Naive thymus-derived CD4-positive, alpha-beta T cell (primary cell): ENCODE measurements around the gene SULF2. TPM values are rescaled to one million over a fixed set of nuclear protein-coding genes. Genes with fewer than 3 reads are reported as not detected.

Experiments
- ATAC-seq: fragments of 150-1000 bp; cut with Tn5 transposase; 2 replicates; pipeline ENCODE4 v1.10.0; 2021; ENCODE audit warnings: mild to moderate bottlenecking, moderate library complexity
- CTCF ChIA-PET: fragments of 350-600 bp; sonication (Branson Sonifier 250); formaldehyde crosslinking; loops from one replicate; lab custom pipeline; 2021; ENCODE audit warnings: antibody characterized with exemption; lab: Charles Lee
- POLR2A ChIA-PET: fragments of 350-600 bp; sonication (Branson Sonifier 250); formaldehyde crosslinking; loops from one replicate; lab custom pipeline; 2021; ENCODE audit warnings: antibody characterized with exemption, inconsistent platforms; lab: Charles Lee
- DNase-seq, 9 donors: peaks; one replicate each; pipeline versions ENCODE4 v3.0.0 to v3.0.0-alpha.2; 2020 to 2022; ENCODE audit warnings: mixed read lengths in 1 of 9
- H3K27ac ChIP-seq: one replicate; pipeline ENCODE4 v1.7.0; 2013; ENCODE audit warnings: mild to moderate bottlenecking, low read depth, low read length, moderate library complexity
- H3K27me3 ChIP-seq, 2 donors: one replicate each; pipeline ENCODE4 v1.7.0; 2013; ENCODE audit warnings: low read length in 2 of 2, mild to moderate bottlenecking in 2 of 2, moderate library complexity in 2 of 2; ENCODE audit not compliant: control insufficient read depth in 2 of 2, insufficient read depth in 2 of 2
- H3K36me3 ChIP-seq, 3 experiments: 1 replicate in 2 of 3; 2 replicates in 1 of 3; pipeline ENCODE4 v1.7.0; 2013; ENCODE audit warnings: low read length in 3 of 3, mild to moderate bottlenecking in 3 of 3, moderate library complexity in 1 of 3; ENCODE audit not compliant: insufficient read depth in 3 of 3, control insufficient read depth in 2 of 3
- H3K4me1 ChIP-seq, 2 donors: one replicate each; pipeline ENCODE4 v1.7.0; 2013; ENCODE audit warnings: low read length in 2 of 2, mild to moderate bottlenecking in 2 of 2, moderate library complexity in 1 of 2; ENCODE audit not compliant: control insufficient read depth in 2 of 2, insufficient read depth in 2 of 2
- H3K4me3 ChIP-seq: 2 replicates; pipeline ENCODE4 v1.7.0; 2013; ENCODE audit warnings: mild to moderate bottlenecking, low read length
- H3K9me3 ChIP-seq, 3 experiments: 1 replicate in 2 of 3; 2 replicates in 1 of 3; pipeline ENCODE4 v1.7.0; 2013; ENCODE audit warnings: low read length in 3 of 3; ENCODE audit not compliant: control insufficient read depth in 2 of 3
- H3K27ac Mint-ChIP-seq, 9 donors: one replicate each; pipeline ENCODE4 v1.8.0; 2020 to 2022; ENCODE audit warnings: mixed read lengths in 9 of 9, mild to moderate bottlenecking in 8 of 9, moderate library complexity in 5 of 9, inconsistent platforms in 2 of 9
- H3K27me3 Mint-ChIP-seq, 5 donors: one replicate each; pipeline ENCODE4 v1.8.0; 2021 to 2022; ENCODE audit warnings: mixed read lengths in 5 of 5, mild to moderate bottlenecking in 1 of 5
- H3K36me3 Mint-ChIP-seq, 5 donors: one replicate each; pipeline ENCODE4 v1.8.0; 2020 to 2022; ENCODE audit warnings: mixed read lengths in 5 of 5, mild to moderate bottlenecking in 3 of 5, inconsistent platforms in 1 of 5
- H3K4me1 Mint-ChIP-seq, 7 donors: one replicate each; pipeline ENCODE4 v1.8.0; 2020 to 2022; ENCODE audit warnings: mixed read lengths in 7 of 7, mild to moderate bottlenecking in 3 of 7, inconsistent platforms in 1 of 7
- H3K4me3 Mint-ChIP-seq, 10 donors: one replicate each; pipeline ENCODE4 v1.8.0; 2020 to 2022; ENCODE audit warnings: mild to moderate bottlenecking in 10 of 10, mixed read lengths in 10 of 10, moderate library complexity in 6 of 10, inconsistent platforms in 2 of 10
- H3K9me3 Mint-ChIP-seq, 11 donors: one replicate each; pipeline ENCODE4 v1.8.0; 2020 to 2022; ENCODE audit warnings: mixed read lengths in 11 of 11, mild to moderate bottlenecking in 4 of 11, inconsistent platforms in 1 of 11, moderate library complexity in 1 of 11
- intact Hi-C, 2 donors: fragments of 100-400 bp; cut with micrococcal nuclease; formaldehyde crosslinking; loops; one replicate each; pipeline ENCODE4 v1.15.1; 2023
- polyA plus RNA-seq, 2 donors: library from polyadenylated mRNA; unstranded; fragments of 300-500 nt; fragmentation: Illumina TruSeq; gene quantifications; one replicate each; pipeline ENCODE4 v1.2.3, GENCODE V29; 2021
- total RNA-seq, 6 experiments: library from RNA in 5 of 6; stranded (reverse) in 5 of 6; gene quantifications; 1 replicate in 5 of 6; 2 replicates in 1 of 6; pipeline ENCODE4 v1.2.3 and lab custom pipeline; 2021 to 2026

The SULF2 gene
- total and polyA plus RNA-seq, 7 experiments from 2014 or later: 0.43 to 133 (median 1.5) TPM

DNA sequence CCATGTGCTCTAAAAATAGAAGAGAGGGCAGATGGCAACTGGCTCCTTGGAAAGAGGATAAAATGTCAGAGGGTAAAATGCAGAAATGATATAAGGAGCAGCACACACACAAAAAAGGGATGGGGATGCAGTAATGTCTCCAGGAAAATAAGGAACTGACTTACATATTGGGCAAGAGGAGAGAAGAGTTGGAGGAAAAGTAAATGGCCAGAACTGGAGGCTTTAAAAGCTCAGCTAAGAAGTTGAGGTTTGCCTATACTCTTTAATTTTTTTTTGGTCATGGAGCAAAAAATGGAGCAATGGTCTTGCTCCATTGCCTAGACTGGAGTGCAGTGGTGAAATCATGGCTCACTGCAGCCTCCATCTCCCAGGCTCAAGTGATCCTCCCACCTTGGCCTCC lies 93.7 kb downstream of the SULF2 start:
- H3K27ac Mint-ChIP-seq: no peak overlapping the region
- peaks cover 0 to 29% (median 5%) of the 10 kb centered on the region in 11 donors for H3K9me3 Mint-ChIP-seq
- no peak overlapping the region for H3K27ac ChIP-seq
- POLR2A ChIA-PET: no interaction called here
- H3K27me3 Mint-ChIP-seq: peaks cover 4 to 11% (median 7%) of the 10 kb centered on the region in 5 donors
- peaks cover 4 to 13% (median 6%) of the 10 kb centered on the region in 7 donors for H3K4me1 Mint-ChIP-seq
- no peak overlapping the region for H3K4me3 ChIP-seq
- peaks cover 0 to 3% (median 0%) of the 10 kb centered on the region in 3 experiments for H3K9me3 ChIP-seq
- CTCF ChIA-PET: interaction anchor here (0.9 to 1.8 kb wide), 2 partner anchors 13 to 929 kb away, joined by 3 to 5 read pairs; no protein-coding TSS in a partner anchor
- ATAC-seq (no peak), DNase-seq (no peak)
- intact Hi-C loops: no loop called here
- H3K4me1 ChIP-seq: peaks cover 0 to 4% of the 10 kb centered on the region in 2 donors
- H3K27me3 ChIP-seq: no peaks in the 10 kb centered on the region
- no peak overlapping the region for H3K4me3 Mint-ChIP-seq
- no peaks in the 10 kb centered on the region for H3K36me3 Mint-ChIP-seq
- H3K36me3 ChIP-seq: no peaks in the 10 kb centered on the region

DNA sequence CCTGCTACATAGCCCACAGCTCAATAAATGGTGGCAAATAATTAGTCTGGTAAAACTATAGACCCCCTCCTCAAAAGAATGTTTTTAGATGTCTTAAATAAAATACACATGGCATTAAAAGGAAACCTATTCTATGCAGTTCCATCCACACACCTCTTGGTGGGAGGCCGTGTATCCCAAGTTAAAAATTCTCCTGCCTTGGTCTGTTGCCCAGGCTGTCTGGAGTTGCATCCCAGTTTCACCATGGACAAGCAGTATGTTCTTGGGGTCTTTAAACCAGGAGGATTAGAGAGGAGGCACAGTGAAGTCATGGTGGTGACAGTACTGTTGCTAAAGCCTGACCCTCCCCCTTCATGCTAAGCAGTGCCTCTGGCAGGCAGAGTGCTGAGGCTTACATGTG lies 95.5 kb downstream of the SULF2 start:
- no peaks in the 10 kb centered on the region for H3K27me3 ChIP-seq
- DNase-seq: no peak
- Mint-ChIP-seq H3K36me3 (no peaks in the 10 kb centered on the region), H3K9me3 (peaks cover 0 to 29% (median 5%) of the 10 kb centered on the region in 11 donors), H3K4me3 (no peak overlapping the region), H3K27ac (peak overlapping the region in 1 of 9 donors; percentile 76), H3K4me1 (peaks cover 0 to 1% (median 0%) of the 10 kb centered on the region in 7 donors), H3K27me3 (peaks cover 4 to 11% (median 7%) of the 10 kb centered on the region in 5 donors)
- ATAC-seq: no peak
- no peak overlapping the region for H3K4me3 ChIP-seq
- no peaks in the 10 kb centered on the region for H3K4me1 ChIP-seq
- CTCF ChIA-PET: no interaction called here
- peaks cover 0 to 3% (median 0%) of the 10 kb centered on the region in 3 experiments for H3K9me3 ChIP-seq
- no peak overlapping the region for H3K27ac ChIP-seq
- POLR2A ChIA-PET: no interaction called here
- H3K36me3 ChIP-seq: no peaks in the 10 kb centered on the region
- intact Hi-C loops: no loop called here

DNA sequence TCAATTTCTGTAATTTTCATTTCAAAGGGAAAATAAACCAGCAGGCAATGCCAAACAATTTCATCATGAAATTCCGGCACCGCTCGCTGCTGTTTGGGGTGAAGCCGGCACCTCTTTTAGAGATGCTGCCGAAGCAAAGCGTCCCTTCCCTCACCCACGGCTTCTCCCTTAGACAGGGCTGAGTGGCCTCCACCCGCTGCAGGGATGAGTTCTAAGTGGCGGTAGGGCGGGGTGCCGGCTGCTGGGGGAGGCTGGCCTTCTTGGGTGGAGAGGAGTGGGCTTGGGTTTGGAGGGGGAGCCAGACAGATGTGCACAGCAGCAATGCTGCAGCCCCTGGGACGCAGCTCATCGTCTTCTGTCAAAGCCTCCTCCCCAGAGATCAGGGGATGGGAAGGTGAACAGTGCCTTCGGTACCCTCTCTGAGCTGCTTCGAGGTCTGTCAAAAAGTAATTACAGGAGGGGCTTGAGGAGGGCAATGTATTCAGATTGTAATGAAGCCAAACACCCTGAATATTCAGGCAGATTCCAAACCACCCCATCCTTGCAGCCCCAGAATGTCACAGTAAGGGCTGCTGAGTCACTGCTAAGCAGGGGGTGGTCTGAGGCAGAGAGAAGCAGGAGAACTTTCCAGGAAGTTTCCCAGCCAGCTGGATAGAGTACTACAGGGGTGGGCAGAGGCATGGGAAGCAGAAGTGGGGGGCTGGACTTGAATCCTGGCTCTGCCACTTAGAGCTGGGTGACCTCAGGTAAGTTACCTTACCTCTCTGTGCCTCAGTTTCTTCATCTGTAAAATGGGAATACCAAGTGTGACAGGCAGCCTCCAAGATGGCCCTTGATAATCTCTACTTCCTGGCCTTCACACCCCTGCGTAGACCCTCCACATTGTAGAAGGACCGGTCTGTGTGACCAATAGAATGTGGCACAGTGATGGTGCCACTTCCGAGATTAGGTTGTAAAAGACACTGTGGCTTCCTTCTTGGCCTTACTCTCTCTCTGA lies 96.6 kb downstream of the SULF2 start:
- intact Hi-C loops: no loop called here
- H3K4me1 Mint-ChIP-seq: no peaks in the 10 kb centered on the region
- ATAC-seq (no peak), DNase-seq (no peak)
- H3K36me3 Mint-ChIP-seq: no peaks in the 10 kb centered on the region
- H3K4me3 ChIP-seq: no peak overlapping the region
- peaks cover 4 to 11% (median 7%) of the 10 kb centered on the region in 5 donors for H3K27me3 Mint-ChIP-seq
- H3K4me3 Mint-ChIP-seq: no peak overlapping the region
- H3K36me3 ChIP-seq: no peaks in the 10 kb centered on the region
- ChIA-PET POLR2A (no interaction called here), CTCF (no interaction called here)
- H3K9me3 Mint-ChIP-seq: peaks cover 0 to 29% (median 5%) of the 10 kb centered on the region in 11 donors
- no peaks in the 10 kb centered on the region for H3K4me1 ChIP-seq
- H3K27me3 ChIP-seq: no peaks in the 10 kb centered on the region
- H3K27ac Mint-ChIP-seq: no peak overlapping the region
- H3K27ac ChIP-seq: no peak overlapping the region
- peaks cover 0 to 3% (median 0%) of the 10 kb centered on the region in 3 experiments for H3K9me3 ChIP-seq

DNA sequence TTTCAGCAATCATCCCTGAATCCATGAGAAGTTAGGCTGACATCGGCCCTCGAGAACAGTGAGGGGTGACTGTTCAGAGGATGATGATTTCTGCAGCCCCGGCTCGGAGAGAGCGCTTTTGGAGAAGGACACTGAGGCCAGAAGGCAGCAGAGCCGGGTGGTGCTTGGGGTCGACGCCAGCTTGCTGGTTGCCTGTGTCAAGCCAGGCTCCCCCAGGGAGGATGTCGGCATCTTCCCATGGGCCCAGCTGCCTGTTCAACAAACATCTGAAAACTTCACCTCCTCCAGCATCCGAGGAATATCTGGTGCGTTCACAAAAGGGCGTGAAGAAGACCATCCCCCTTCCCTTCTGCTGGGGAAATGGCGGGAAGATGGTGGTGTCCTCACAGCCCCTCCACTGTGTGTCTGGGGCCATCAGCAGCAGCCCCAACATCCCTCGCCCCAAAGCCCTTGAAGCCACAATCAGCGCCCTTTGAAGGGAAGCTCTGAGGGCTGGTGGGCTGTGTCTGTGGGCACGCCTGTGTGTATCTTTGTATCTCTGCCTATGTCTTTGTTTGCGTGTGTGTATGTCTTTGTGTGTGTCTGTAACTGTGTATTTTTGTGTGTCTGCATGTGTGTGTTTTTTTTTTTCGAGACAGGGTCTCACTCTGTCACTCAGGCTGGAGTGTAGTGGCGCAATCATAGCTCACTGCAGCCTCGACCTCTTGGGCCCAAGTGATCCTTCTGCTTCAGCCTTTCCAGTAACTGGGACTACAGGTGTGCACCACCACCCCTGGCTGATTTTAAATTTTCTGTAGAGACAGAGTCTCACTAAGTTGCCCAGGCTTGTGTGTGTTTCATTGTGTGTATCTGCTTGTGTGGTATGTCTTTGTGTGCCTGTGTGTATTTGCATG lies 97.9 kb downstream of the SULF2 start:
- Mint-ChIP-seq H3K36me3 (no peaks in the 10 kb centered on the region), H3K4me1 (no peaks in the 10 kb centered on the region), H3K27ac (no peak overlapping the region), H3K27me3 (peaks cover 4 to 11% (median 7%) of the 10 kb centered on the region in 5 donors), H3K4me3 (no peak overlapping the region), H3K9me3 (peaks cover 0 to 24% (median 5%) of the 10 kb centered on the region in 11 donors)
- no peaks in the 10 kb centered on the region for H3K4me1 ChIP-seq
- no peak for DNase-seq
- no peak for ATAC-seq
- ChIA-PET POLR2A (no interaction called here), CTCF (no interaction called here)
- H3K4me3 ChIP-seq: no peak overlapping the region
- peaks cover 0 to 3% (median 0%) of the 10 kb centered on the region in 3 experiments for H3K9me3 ChIP-seq
- no peaks in the 10 kb centered on the region for H3K27me3 ChIP-seq
- H3K36me3 ChIP-seq: no peaks in the 10 kb centered on the region
- no peak overlapping the region for H3K27ac ChIP-seq
- intact Hi-C loops: no loop called here

DNA sequence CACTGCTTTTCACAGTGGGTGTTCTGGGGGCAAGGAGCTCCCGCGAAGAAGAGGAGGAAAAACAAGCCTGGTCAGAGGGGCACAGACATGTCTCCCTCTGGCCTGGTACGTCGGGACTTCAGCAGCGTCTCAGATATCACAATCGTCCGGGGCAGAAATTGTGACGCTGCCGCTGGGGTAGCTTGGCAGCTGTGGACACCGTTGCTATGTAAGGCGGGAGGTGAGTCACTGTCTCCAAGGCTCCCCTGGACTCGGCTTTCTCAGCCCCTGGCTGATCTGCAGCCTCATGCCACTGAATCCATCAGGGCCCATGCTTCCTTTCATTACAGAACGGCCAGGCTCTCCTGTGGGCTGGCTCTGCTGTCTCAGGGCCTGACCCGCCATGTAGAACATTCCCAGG lies 98.7 kb downstream of the SULF2 start:
- no peak for DNase-seq
- H3K36me3 Mint-ChIP-seq: no peaks in the 10 kb centered on the region
- intact Hi-C loops: no loop called here
- POLR2A ChIA-PET: no interaction called here
- Histone ChIP-seq H3K27ac (no peak overlapping the region), H3K4me1 (no peaks in the 10 kb centered on the region), H3K27me3 (no peaks in the 10 kb centered on the region), H3K36me3 (no peaks in the 10 kb centered on the region), H3K4me3 (no peak overlapping the region), H3K9me3 (peaks cover 0 to 3% (median 0%) of the 10 kb centered on the region in 3 experiments)
- H3K27ac Mint-ChIP-seq: no peak overlapping the region
- peaks cover 0 to 16% (median 5%) of the 10 kb centered on the region in 11 donors for H3K9me3 Mint-ChIP-seq
- H3K4me3 Mint-ChIP-seq: no peak overlapping the region
- no peak for ATAC-seq
- CTCF ChIA-PET: interaction anchor here (0.7 kb wide), 1 partner anchor 1261 kb away, joined by 3 read pairs; no protein-coding TSS in a partner anchor
- H3K27me3 Mint-ChIP-seq: peaks cover 4 to 10% (median 7%) of the 10 kb centered on the region in 5 donors
- H3K4me1 Mint-ChIP-seq: no peaks in the 10 kb centered on the region

DNA sequence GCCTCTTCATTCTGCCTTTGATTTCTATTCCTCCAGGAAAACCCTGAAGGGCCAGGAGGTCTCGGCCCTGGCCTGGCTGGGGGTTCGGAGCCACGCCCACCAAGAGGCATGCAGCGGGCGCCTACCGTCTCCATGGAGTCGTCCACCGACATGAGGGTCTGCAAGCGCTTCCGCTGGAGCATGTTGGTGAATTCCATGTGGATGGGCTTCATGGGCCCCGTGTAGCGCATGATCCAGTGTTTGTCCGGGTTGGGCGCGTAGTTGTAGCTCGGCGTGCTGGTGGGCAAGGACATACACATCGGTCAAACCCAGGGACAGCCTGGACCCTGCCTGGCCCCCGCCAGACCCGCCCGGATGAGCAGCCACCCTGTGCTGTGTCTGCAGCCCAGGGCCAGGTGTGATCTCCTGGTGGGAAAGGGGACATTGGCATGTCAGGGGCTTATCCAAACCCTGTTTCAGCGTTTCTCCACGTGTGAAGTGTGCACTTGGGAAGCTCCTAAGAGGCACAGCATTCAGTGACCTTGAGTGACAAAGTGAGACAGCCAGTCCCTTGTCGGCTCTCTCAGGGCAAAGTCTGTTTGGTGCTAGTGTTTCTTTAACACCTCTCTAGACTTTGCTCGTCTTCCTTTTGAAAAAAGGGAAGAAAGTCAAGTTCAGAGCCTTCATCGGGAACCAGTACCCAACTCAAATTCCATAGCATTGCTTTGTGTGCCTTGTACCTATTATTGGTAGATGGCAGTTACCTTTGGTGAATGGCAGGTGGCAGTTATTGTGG lies 100.8 kb downstream of the SULF2 start:
- Mint-ChIP-seq H3K4me1 (no peaks in the 10 kb centered on the region), H3K27me3 (peaks cover 0 to 8% (median 4%) of the 10 kb centered on the region in 5 donors), H3K36me3 (no peaks in the 10 kb centered on the region), H3K9me3 (no peaks in the 10 kb centered on the region), H3K4me3 (no peak overlapping the region), H3K27ac (no peak overlapping the region)
- Histone ChIP-seq H3K27ac (no peak overlapping the region), H3K36me3 (no peaks in the 10 kb centered on the region), H3K9me3 (no peaks in the 10 kb centered on the region), H3K4me1 (no peaks in the 10 kb centered on the region), H3K27me3 (no peaks in the 10 kb centered on the region), H3K4me3 (no peak overlapping the region)
- ATAC-seq (no peak), DNase-seq (no peak)
- intact Hi-C loops: no loop called here
- ChIA-PET POLR2A (no interaction called here), CTCF (no interaction called here)
